K562 (cell line): ENCODE measurements around the gene SH3BGRL3. TPM values are rescaled to one million over a fixed set of nuclear protein-coding genes. Genes with fewer than 3 reads are reported as not detected.
A peak's percentile ranks its signal among the peaks of the same experiment; 100 is the strongest.

ENCODE experiments used
- ATAC-seq: fragments of 200-7000 bp; cut with Tn5 transposase; 3 replicates; pipeline ENCODE4 v1.9.1; 2020; ENCODE audit warnings: moderate library complexity
- BruUV-seq: library from RNA; stranded (reverse); fragments of 400-500 nt; replicated peaks from 2 replicates; lab custom pipeline; 2021; lab: Mats Ljungman, UMichigan
- CTCF ChIA-PET: fragments of 300-600 bp; formaldehyde crosslinking; extraction: SDS; loops from one replicate; lab custom pipeline; 2021; ENCODE audit warnings: low intra/inter-chr PET ratio; lab: Yijun Ruan, JAX
- POLR2A ChIA-PET: fragments of 300-600, 350-650 bp; sonication (Branson Sonifier 250); formaldehyde crosslinking; extraction: SDS; loops from one replicate; lab custom pipeline; 2021; ENCODE audit warnings: antibody characterized with exemption, inconsistent platforms; lab: Yijun Ruan, JAX
- DNase-seq, 4 experiments: peaks; one replicate each; pipeline versions ENCODE4 v3.0.0 to v3.0.0-alpha.2; 2011 to 2018; ENCODE audit warnings: low spot score in 3 of 4, mixed read lengths in 3 of 4; ENCODE audit errors: extremely low read depth in 1 of 4
- FAIRE-seq: peaks from 2 replicates; lab custom pipeline; 2011; peaks lifted over from hg19 to GRCh38; lab: Jason Lieb, UNC
- H2AFZ ChIP-seq: 2 replicates; pipeline ENCODE4 v1.6.0; 2011; ENCODE audit warnings: low read depth, low read length, control low read depth, inconsistent platforms
- H3K27ac ChIP-seq: fragments of 200-600 bp; 3 replicates; pipeline ENCODE4 v1.8.0; 2011; ENCODE audit warnings: low read depth, mild to moderate bottlenecking, control low read depth, inconsistent platforms, low read length, moderate library complexity, mixed read lengths; ENCODE audit errors: extremely low read depth
- H3K27me3 ChIP-seq, 2 experiments: fragments of 300-600 bp in 1 of 2; 2 replicates in 1 of 2; 3 replicates in 1 of 2; pipeline versions ENCODE4 v1.6.0 to v1.8.0; 2011; ENCODE audit warnings: inconsistent platforms in 2 of 2, low read length in 2 of 2, mild to moderate bottlenecking in 1 of 2, mixed read lengths in 1 of 2, moderate library complexity in 1 of 2; ENCODE audit not compliant: control insufficient read depth in 2 of 2, insufficient read depth in 2 of 2
- H3K36me3 ChIP-seq: fragments of 300-600 bp; 3 replicates; pipeline ENCODE4 v1.8.0; 2011; ENCODE audit warnings: mild to moderate bottlenecking, low read length, inconsistent platforms; ENCODE audit not compliant: control insufficient read depth, insufficient read depth
- H3K4me1 ChIP-seq, 2 experiments: fragments of 200-600 bp in 1 of 2; replicated peaks in 1 of 2; 2 replicates in 1 of 2; 3 replicates in 1 of 2; pipeline versions ENCODE4 v1.5.1 to v1.8.0; 2011; ENCODE audit warnings: inconsistent platforms in 2 of 2, low read length in 2 of 2, mild to moderate bottlenecking in 1 of 2, mixed read lengths in 1 of 2, moderate library complexity in 1 of 2; ENCODE audit not compliant: control insufficient read depth in 2 of 2, insufficient read depth in 2 of 2
- H3K4me2 ChIP-seq: 2 replicates; pipeline ENCODE4 v1.6.1; 2011; ENCODE audit warnings: low read length, control low read depth, inconsistent platforms, mixed read lengths; ENCODE audit not compliant: insufficient read depth
- H3K4me3 ChIP-seq: fragments of 200-600 bp; sonication (generic), shearing (Covaris generic); 2 replicates; pipeline ENCODE4 v1.5.1; 2016; ENCODE audit warnings: control low read depth, inconsistent platforms
- H3K79me2 ChIP-seq: fragments of 200-600 bp; 3 replicates; pipeline ENCODE4 v1.8.0; 2011; ENCODE audit warnings: low read length, inconsistent platforms; ENCODE audit not compliant: control insufficient read depth, insufficient read depth
- H3K9ac ChIP-seq, 2 experiments: 2 replicates each; pipeline versions ENCODE4 v1.6.0 to v1.6.1; 2011; ENCODE audit warnings: low read depth in 2 of 2, low read length in 2 of 2, control low read depth in 1 of 2, inconsistent platforms in 1 of 2, mild to moderate bottlenecking in 1 of 2, mixed read lengths in 1 of 2; ENCODE audit not compliant: insufficient read depth in 1 of 2
- H3K9me1 ChIP-seq: one replicate; pipeline ENCODE4 v1.6.0; 2011; ENCODE audit warnings: inconsistent platforms, mild to moderate bottlenecking, low read length, moderate library complexity; ENCODE audit not compliant: control insufficient read depth, insufficient read depth
- H3K9me3 ChIP-seq: replicated peaks from 2 replicates; pipeline ENCODE4 v1.5.1; 2011; ENCODE audit warnings: low read depth, low read length, inconsistent platforms; ENCODE audit not compliant: control insufficient read depth, insufficient read depth
- H4K20me1 ChIP-seq: replicated peaks from 2 replicates; pipeline ENCODE4 v1.6.1; 2011; ENCODE audit warnings: low read length, inconsistent platforms, mixed read lengths; ENCODE audit not compliant: control insufficient read depth, insufficient read depth
- E2F5 ChIP-seq: sonication (generic); formaldehyde crosslinking; IDR thresholded peaks from 2 replicates; pipeline ENCODE4 v1.8.0; 2022; ENCODE audit warnings: mild to moderate bottlenecking, missing genetic modification reagents
- PRMT5 ChIP-seq: sonication (generic); formaldehyde crosslinking; IDR thresholded peaks from 2 replicates; pipeline ENCODE4 v1.5.0; 2020; ENCODE audit warnings: missing genetic modification reagents
- SMAD1 ChIP-seq: fragments of 150-350 bp; IDR thresholded peaks from 2 replicates; pipeline ENCODE4 v1.6.1; 2014; ENCODE audit warnings: low read length, low read depth; ENCODE audit not compliant: partially characterized antibody
- TGIF2 ChIP-seq: sonication (generic); formaldehyde crosslinking; IDR thresholded peaks from 2 replicates; pipeline ENCODE4 v1.8.1; 2022; ENCODE audit warnings: mild to moderate bottlenecking, missing genetic modification reagents, moderate library complexity
- TRIM24 ChIP-seq, 2 experiments: fragments of 450-650 bp; IDR thresholded peaks; 2 replicates each; pipeline ENCODE4 v1.6.1; 2016
- ZBTB8A ChIP-seq: fragments of 450-650 bp; IDR thresholded peaks from 2 replicates; pipeline ENCODE4 v1.6.1; 2018; ENCODE audit warnings: mild to moderate bottlenecking, moderate library complexity; ENCODE audit not compliant: partially characterized antibody
- WGBS: fragments of 100-300 bp; shearing (Covaris generic); methylation state at CpG from one replicate; pipeline ENCODE4 v1.1.6; 2016; ENCODE audit warnings: low coverage, mixed read lengths; ENCODE audit not compliant: insufficient coverage; ENCODE audit errors: missing lambda C conversion rate; 5-methylcytosine and 5-hydroxymethylcytosine counted together
- in situ Hi-C: fragments of 300-500 bp; cut with MboI; formaldehyde crosslinking; loops from 4 replicates; pipeline ENCODE4 v1.15.0; 2018; ENCODE audit warnings: inconsistent platforms, mixed read lengths
- intact Hi-C: fragments of 100-400 bp; cut with micrococcal nuclease; formaldehyde crosslinking; loops from 2 replicates; pipeline ENCODE4 v1.14.2; 2022
- polyA plus RNA-seq, 8 experiments: library from polyadenylated mRNA; depleted of rRNA in 4 of 8; stranded (reverse) in 5 of 8; unstranded in 3 of 8; fragments of >200 nt; fragmentation: Nextera tagmentation in 2 of 8; fragmentation: Illumina TruSeq in 1 of 8; extraction: Ambion mirVana in 2 of 8; extraction: Trizol in 1 of 8; gene quantifications; 2 replicates each; pipeline versions ENCODE4 v1.2.1 to v1.2.3, GENCODE V29; 2011 to 2014; ENCODE audit warnings: inconsistent platforms in 1 of 8, missing spikeins in 1 of 8
- total RNA-seq, 7 experiments: library from RNA; depleted of rRNA in 6 of 7; stranded (reverse); fragments of >200 nt in 6 of 7; fragmentation: Illumina TruSeq in 2 of 7; extraction: Trizol in 2 of 7; gene quantifications; 2 replicates each; pipeline versions ENCODE4 v1.2.1 to v1.2.3, GENCODE V29; 2011 to 2021; ENCODE audit warnings: low replicate concordance in 1 of 7
- TF ChIP-seq, protein P1 (sequence below): fragments of 250-450 bp; sonication (Bioruptor Pico); IDR thresholded peaks from 2 replicates; pipeline ENCODE4 v1.4.0; 2020; ENCODE audit warnings: mild to moderate bottlenecking, moderate library complexity

The SH3BGRL3 gene
- total and polyA plus RNA-seq, 9 of the 15 experiments (the other 6 are each of a cell fraction or from before 2014, with no cell fraction given), result 30.3 to 140 (median 54.2) TPM

GRCh38 chr1:26293911-26294463 lies 14.1 kb downstream of the SH3BGRL3 start:
- Histone ChIP-seq H3K4me2 (no peak overlapping the region), H3K27me3 (no peaks in the 10 kb centered on the region)
- TF ChIP-seq E2F5 (no peak), PRMT5 (CRISPR knock-in tag) (no peak), TGIF2 (CRISPR knock-in tag) (no peak), TRIM24 (IDR thresholded peaks at IDR 0.05) (no peak), ZBTB8A (no peak), SMAD1 (no peak)
- TF ChIP-seq, protein P1, sequence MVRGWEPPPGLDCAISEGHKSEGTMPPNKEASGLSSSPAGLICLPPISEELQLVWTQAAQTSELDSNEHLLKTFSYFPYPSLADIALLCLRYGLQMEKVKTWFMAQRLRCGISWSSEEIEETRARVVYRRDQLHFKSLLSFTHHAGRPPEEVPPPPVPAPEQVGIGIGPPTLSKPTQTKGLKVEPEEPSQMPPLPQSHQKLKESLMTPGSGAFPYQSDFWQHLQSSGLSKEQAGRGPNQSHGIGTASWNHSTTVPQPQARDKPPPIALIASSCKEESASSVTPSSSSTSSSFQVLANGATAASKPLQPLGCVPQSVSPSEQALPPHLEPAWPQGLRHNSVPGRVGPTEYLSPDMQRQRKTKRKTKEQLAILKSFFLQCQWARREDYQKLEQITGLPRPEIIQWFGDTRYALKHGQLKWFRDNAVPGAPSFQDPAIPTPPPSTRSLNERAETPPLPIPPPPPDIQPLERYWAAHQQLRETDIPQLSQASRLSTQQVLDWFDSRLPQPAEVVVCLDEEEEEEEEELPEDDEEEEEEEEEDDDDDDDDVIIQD, result no peak
- TF ChIP-seq, all 486 proteins: peak for 0
- POLR2A ChIA-PET, result interaction anchor here (1.2 to 1.3 kb wide), 2 partner anchors 9 to 23 kb away, joined by 3 to 5 read pairs; partner anchors contain the start of gene CD52
- no TSS peak for BruUV-seq
- intact Hi-C loops (no loop called here), in situ Hi-C loops (no loop called here)
- peaks cover 13 to 44% of the 10 kb centered on the region in 2 experiments for H3K4me1 ChIP-seq
- no peaks in the 10 kb centered on the region for H3K79me2 ChIP-seq
- peak overlapping the region in 1 of 2 experiments; percentile 18; a peak in 2 of 4 replicates for H3K9ac ChIP-seq
- DNase-seq (no peak), ATAC-seq (no peak), FAIRE-seq (no peak)
- H3K9me3 ChIP-seq, result no peaks in the 10 kb centered on the region
- H3K27ac ChIP-seq, result no peak overlapping the region
- H4K20me1 ChIP-seq, result no peaks in the 10 kb centered on the region
- no peak overlapping the region for H2AFZ ChIP-seq
- CTCF ChIA-PET, result no interaction called here
- peaks cover 21% of the 10 kb centered on the region; the same call in 1 of the 3 replicates for H3K36me3 ChIP-seq
- no peaks in the 10 kb centered on the region for H3K9me1 ChIP-seq
- 72% methylated on average over 11 of the region's 11 CpGs for WGBS
- H3K4me3 ChIP-seq, result no peak overlapping the region
